Upper lobe of left lung (tissue), 6 donors: ENCODE results near the gene MLN. TPM values are rescaled to one million over a fixed set of nuclear protein-coding genes. Genes with fewer than 3 reads are reported as not detected.

Experiments used
- ATAC-seq, 2 donors: fragments of 200-7000 bp; cut with Tn5 transposase; one replicate each; pipeline ENCODE4 v1.9.1; 2022; ENCODE audit warnings: mild to moderate bottlenecking in 2 of 2, moderate library complexity in 2 of 2; ENCODE audit not compliant: low FRiP score in 2 of 2
- DNase-seq, 2 donors: peaks; one replicate each; pipeline ENCODE4 v3.0.0-alpha.2; 2019 to 2020
- H3K27ac ChIP-seq, 4 donors: fragments of 200-600 bp; sonication (generic); one replicate each; pipeline ENCODE4 v1.5.1; 2016 to 2019
- H3K27me3 ChIP-seq, 4 donors: fragments of 200-600 bp; sonication (generic); one replicate each; pipeline ENCODE4 v1.5.1; 2017 to 2019
- H3K36me3 ChIP-seq, 4 donors: fragments of 200-600 bp; sonication (generic); one replicate each; pipeline ENCODE4 v1.5.1; 2016 to 2019
- H3K4me1 ChIP-seq, 4 donors: fragments of 200-600 bp; sonication (generic); one replicate each; pipeline ENCODE4 v1.5.1; 2018 to 2019
- H3K4me3 ChIP-seq, 4 donors: fragments of 200-600 bp; sonication (generic); one replicate each; pipeline ENCODE4 v1.5.1; 2017 to 2019; ENCODE audit warnings: mild to moderate bottlenecking in 2 of 4, moderate library complexity in 1 of 4
- H3K9me3 ChIP-seq, 4 donors: fragments of 200-600 bp; sonication (generic); one replicate each; pipeline ENCODE4 v1.5.1; 2018 to 2019
- CTCF ChIP-seq, 6 experiments: fragments of 450-650 bp in 4 of 6; fragments of 200-600 bp in 2 of 6; sonication (generic) in 2 of 6; IDR thresholded peaks; one replicate each; pipeline ENCODE4 v1.5.1; 2016 to 2019; ENCODE audit warnings: antibody characterized with exemption in 6 of 6
- EP300 ChIP-seq, 4 donors: sonication (generic); formaldehyde crosslinking; IDR thresholded peaks; one replicate each; pipeline ENCODE4 v1.5.1; 2017; ENCODE audit warnings: antibody characterized with exemption in 4 of 4, control low read depth in 2 of 4
- POLR2A ChIP-seq, 4 donors: fragments of 450-650 bp; IDR thresholded peaks; one replicate each; pipeline ENCODE4 v1.5.1; 2016 to 2017; ENCODE audit warnings: antibody characterized with exemption in 4 of 4, mild to moderate bottlenecking in 2 of 4
- POLR2AphosphoS5 ChIP-seq, 2 donors: sonication (generic); formaldehyde crosslinking; IDR thresholded peaks; one replicate each; pipeline ENCODE4 v1.5.1; 2017; ENCODE audit warnings: antibody characterized with exemption in 2 of 2
- WGBS, 2 donors: methylation state at CpG; one replicate each; pipeline ENCODE4 v1.1.5; 2017 to 2018; 5-methylcytosine and 5-hydroxymethylcytosine counted together
- total RNA-seq, 6 donors: library from RNA; depleted of rRNA in 4 of 6; stranded (reverse); fragments of >200 nt in 4 of 6; gene quantifications; one replicate each; pipeline versions ENCODE4 v1.1.0 to v1.2.1, GENCODE V29; 2016 to 2021
- donor health status: DM: no; HTN: no; CAD: no; lungs with moderate emphysema.
- donor health status: DM: no; HTN: yes; CAD: no; lungs with severe emphysema.

The MLN gene
- total RNA-seq, 6 donors from 2014 or later, result not detected

GRCh38 chr6:33850296-33850695, 46.5 kb upstream of the MLN start:
- Histone ChIP-seq H3K27ac (no peak overlapping the region), H3K9me3 (no peaks in the 10 kb centered on the region), H3K4me3 (no peak overlapping the region), H3K4me1 (no peaks in the 10 kb centered on the region), H3K27me3 (no peaks in the 10 kb centered on the region), H3K36me3 (no peaks in the 10 kb centered on the region)
- WGBS, 2 donors, result 87 to 88% methylated on average over 3 of the region's 3 CpGs
- TF ChIP-seq EP300 (IDR thresholded peaks at IDR 0.05) (no peak), POLR2AphosphoS5 (IDR thresholded peaks at IDR 0.05) (no peak), CTCF (IDR thresholded peaks at IDR 0.05) (no peak), POLR2A (IDR thresholded peaks at IDR 0.05) (no peak)
- no peak for ATAC-seq
- DNase-seq, result no peak

GRCh38 chr6:33849500-33850075, 45.8 kb upstream of the MLN start:
- no peak overlapping the region for H3K27ac ChIP-seq
- no peaks in the 10 kb centered on the region for H3K4me1 ChIP-seq
- no peaks in the 10 kb centered on the region for H3K27me3 ChIP-seq
- DNase-seq, result no peak
- H3K9me3 ChIP-seq, result no peaks in the 10 kb centered on the region
- TF ChIP-seq POLR2A (IDR thresholded peaks at IDR 0.05) (no peak), POLR2AphosphoS5 (IDR thresholded peaks at IDR 0.05) (no peak), CTCF (IDR thresholded peaks at IDR 0.05) (no peak), EP300 (IDR thresholded peaks at IDR 0.05) (no peak)
- WGBS, 2 donors, result 89 to 90% methylated on average over 4 to 9 of the region's 9 CpGs
- no peaks in the 10 kb centered on the region for H3K36me3 ChIP-seq
- no peak for ATAC-seq
- no peak overlapping the region for H3K4me3 ChIP-seq

- Histone ChIP-seq H3K27ac (no peak overlapping the region), H3K4me1 (no peaks in the 10 kb centered on the region), H3K4me3 (no peak overlapping the region), H3K27me3 (no peaks in the 10 kb centered on the region), H3K9me3 (no peaks in the 10 kb centered on the region), H3K36me3 (no peaks in the 10 kb centered on the region)
- ATAC-seq (no peak), DNase-seq (no peak)
- TF ChIP-seq POLR2A (IDR thresholded peaks at IDR 0.05) (no peak), POLR2AphosphoS5 (IDR thresholded peaks at IDR 0.05) (no peak), EP300 (IDR thresholded peaks at IDR 0.05) (no peak), CTCF (IDR thresholded peaks at IDR 0.05) (no peak)
- WGBS, 2 donors, result 65 to 96% methylated on average over 3 of the region's 3 CpGs
Observed at GRCh38 chr6:33848484-33848883, 44.7 kb upstream of the MLN start.

GRCh38 chr6:33847867-33848266, 44.1 kb upstream of the MLN start:
- H3K9me3 ChIP-seq, result no peaks in the 10 kb centered on the region
- no peak for ATAC-seq
- no peak overlapping the region for H3K27ac ChIP-seq
- no peak for DNase-seq
- H3K36me3 ChIP-seq, result no peaks in the 10 kb centered on the region
- no peak overlapping the region for H3K4me3 ChIP-seq
- no peaks in the 10 kb centered on the region for H3K27me3 ChIP-seq
- H3K4me1 ChIP-seq, result no peaks in the 10 kb centered on the region
- TF ChIP-seq CTCF (IDR thresholded peaks at IDR 0.05), result no peak
- 75 to 83% methylated on average over 1 of the region's 1 CpG for WGBS, 2 donors

- WGBS, 2 donors, result 87 to 88% methylated on average over 6 of the region's 6 CpGs
- H3K4me3 ChIP-seq, result no peak overlapping the region
- no peak for TF ChIP-seq POLR2AphosphoS5 (IDR thresholded peaks at IDR 0.05)
- TF ChIP-seq POLR2A (IDR thresholded peaks at IDR 0.05), result no peak
- TF ChIP-seq EP300 (IDR thresholded peaks at IDR 0.05), result no peak
- no peak for TF ChIP-seq CTCF (IDR thresholded peaks at IDR 0.05)
Observed at GRCh38 chr6:33847078-33847477, 43.3 kb upstream of the MLN start.

More at GRCh38 chr6:33847078-33847477, 43.3 kb upstream of the MLN start:
- Histone ChIP-seq H3K9me3 (no peaks in the 10 kb centered on the region), H3K4me1 (no peaks in the 10 kb centered on the region), H3K27me3 (no peaks in the 10 kb centered on the region), H3K36me3 (no peaks in the 10 kb centered on the region), H3K27ac (no peak overlapping the region)
- ATAC-seq, result no peak
- DNase-seq, result no peak
